Pancreas (tissue), 10 donors: Measurements from ENCODE around the gene CLEC19A. TPM values are rescaled to one million over a fixed set of nuclear protein-coding genes. Genes with fewer than 3 reads are reported as not detected.

Experiments
- ATAC-seq, 4 donors: fragments of 200-7000 bp; cut with Tn5 transposase; one replicate each; pipeline versions ENCODE4 v1.8.0 to v1.9.1; 2020; ENCODE audit warnings: mild to moderate bottlenecking in 4 of 4, moderate library complexity in 4 of 4
- DNase-seq, 6 donors: peaks; one replicate each; pipeline ENCODE4 v3.0.0-alpha.2; 2020
- FAIRE-seq: peaks from 2 replicates; lab custom pipeline; 2012; peaks lifted over from hg19 to GRCh38; lab: Jason Lieb, UNC
- H3K27ac ChIP-seq, 4 donors: fragments of 200-600 bp; sonication (generic); 1 replicate in 3 of 4; 2 replicates in 1 of 4; pipeline versions ENCODE4 v1.5.0 to v1.8.0; 2020
- H3K27me3 ChIP-seq, 4 donors: fragments of 200-600 bp; one replicate each; pipeline ENCODE4 v1.8.0; 2021
- H3K36me3 ChIP-seq, 3 donors: fragments of 200-600 bp; sonication (generic) in 1 of 3; one replicate each; pipeline versions ENCODE4 v1.5.0 to v1.8.0; 2020 to 2021
- H3K4me1 ChIP-seq, 3 donors: fragments of 200-600 bp; one replicate each; pipeline ENCODE4 v1.8.0; 2021
- H3K4me3 ChIP-seq, 4 donors: fragments of 200-600 bp; sonication (generic) in 2 of 4; one replicate each; pipeline versions ENCODE4 v1.5.0 to v1.8.0; 2020 to 2021
- H3K9me3 ChIP-seq, 4 donors: fragments of 200-600 bp; one replicate each; pipeline ENCODE4 v1.8.0; 2021
- CTCF ChIP-seq, 4 donors: fragments of 200-600 bp; sonication (generic) in 3 of 4; IDR thresholded peaks; one replicate each; pipeline versions ENCODE4 v1.5.0 to v1.8.0; 2021; ENCODE audit warnings: antibody characterized with exemption in 4 of 4
- WGBS, 2 donors: extraction: QIAGEN DNeasy Blood & Tissue Kit; methylation state at CpG; one replicate each; pipeline ENCODE4 v1.1.7; 2013; 5-methylcytosine and 5-hydroxymethylcytosine counted together
- intact Hi-C, 3 donors: fragments of 100-400 bp; cut with DNase I; formaldehyde crosslinking; loops; one replicate each; pipeline versions ENCODE4 v1.11.1 to v1.14.2; 2022
- polyA plus RNA-seq, 2 donors: library from polyadenylated mRNA; stranded (reverse); fragments of 200-250 nt; gene quantifications; one replicate each; pipeline ENCODE4 v1.2.3, GENCODE V29; 2013
- total RNA-seq, 6 donors: library from RNA; stranded (reverse); fragmentation: NEBNext Ultra II Directional in 4 of 6; extraction: Animal tissue kit (Norgen Biotek cat#: 25700) in 4 of 6; gene quantifications; one replicate each; pipeline versions ENCODE4 v1.2.1 to v1.2.4, GENCODE V29; 2021 to 2023
- donor health status: healthy with polysubstance abuse.
- donor health status: DM: no; HTN: no; CAD: no; lungs with moderate emphysema.
- donor health status: DM: no; HTN: no; CAD: no.
- donor health status: control.
- donor health status: control.
- donor health status: Bipolar disorder and iron deficiency.
- donor health status: DM: yes; HTN: yes; CAD: no.
- donor health status: DM: no; HTN: no; CAD: no.
- donor health status: DM: no; HTN: no; CAD: no.
- donor health status: DM: yes; HTN: yes; CAD: no.

CLEC19A gene
- total and polyA plus RNA-seq, 8 donors, result 0.09 TPM; not detected in 7

GRCh38 chr16:19295393-19295792 lies 9.9 kb downstream of the CLEC19A start:
- no peak for FAIRE-seq
- 31 to 43% methylated on average over 2 of the region's 2 CpGs for WGBS, 2 donors
- no peak for ATAC-seq
- H3K4me1 ChIP-seq, result no peaks in the 10 kb centered on the region
- intact Hi-C loops, result no loop called here
- DNase-seq, result no peak
- H3K36me3 ChIP-seq, result no peaks in the 10 kb centered on the region
- TF ChIP-seq CTCF (IDR thresholded peaks at IDR 0.05), result no peak
- H3K27ac ChIP-seq, result no peak overlapping the region
- no peak overlapping the region for H3K4me3 ChIP-seq
- H3K9me3 ChIP-seq, result no peaks in the 10 kb centered on the region
- H3K27me3 ChIP-seq, result peaks cover 0 to 5% (median 0%) of the 10 kb centered on the region in 4 donors

GRCh38 chr16:19297454-19297853 lies 11.9 kb downstream of the CLEC19A start:
- intact Hi-C loops, result no loop called here
- TF ChIP-seq CTCF (IDR thresholded peaks at IDR 0.05), result no peak
- DNase-seq (no peak), FAIRE-seq (no peak), ATAC-seq (no peak)
- Histone ChIP-seq H3K4me3 (no peak overlapping the region), H3K9me3 (no peaks in the 10 kb centered on the region), H3K4me1 (no peaks in the 10 kb centered on the region), H3K27ac (no peak overlapping the region), H3K27me3 (peaks cover 0 to 5% (median 0%) of the 10 kb centered on the region in 4 donors), H3K36me3 (no peaks in the 10 kb centered on the region)
- WGBS, 2 donors, result 44 to 63% methylated on average over 1 of the region's 1 CpG

- Histone ChIP-seq H3K27me3 (peaks cover 0 to 5% (median 0%) of the 10 kb centered on the region in 4 donors), H3K36me3 (no peaks in the 10 kb centered on the region), H3K27ac (no peak overlapping the region), H3K9me3 (no peaks in the 10 kb centered on the region), H3K4me1 (no peaks in the 10 kb centered on the region), H3K4me3 (no peak overlapping the region)
- TF ChIP-seq CTCF (IDR thresholded peaks at IDR 0.05), result no peak
- intact Hi-C loops, result no loop called here
- WGBS, 2 donors, result 33 to 38% methylated on average over 2 of the region's 2 CpGs
- FAIRE-seq (no peak), ATAC-seq (no peak), DNase-seq (no peak)
Observed at GRCh38 chr16:19299565-19299964, 14.0 kb downstream of the CLEC19A start.

- H3K36me3 ChIP-seq, result no peaks in the 10 kb centered on the region
- TF ChIP-seq CTCF (IDR thresholded peaks at IDR 0.05), result no peak
- ATAC-seq (no peak), DNase-seq (no peak), FAIRE-seq (no peak)
- H3K4me1 ChIP-seq, result no peaks in the 10 kb centered on the region
- no peaks in the 10 kb centered on the region for H3K9me3 ChIP-seq
- intact Hi-C loops, result no loop called here
- H3K27ac ChIP-seq, result no peak overlapping the region
- H3K27me3 ChIP-seq, result no peaks in the 10 kb centered on the region
- H3K4me3 ChIP-seq, result no peak overlapping the region
- 20 to 64% methylated on average over 1 of the region's 1 CpG for WGBS, 2 donors
Observed at GRCh38 chr16:19301931-19302330, 16.4 kb downstream of the CLEC19A start.

DNA sequence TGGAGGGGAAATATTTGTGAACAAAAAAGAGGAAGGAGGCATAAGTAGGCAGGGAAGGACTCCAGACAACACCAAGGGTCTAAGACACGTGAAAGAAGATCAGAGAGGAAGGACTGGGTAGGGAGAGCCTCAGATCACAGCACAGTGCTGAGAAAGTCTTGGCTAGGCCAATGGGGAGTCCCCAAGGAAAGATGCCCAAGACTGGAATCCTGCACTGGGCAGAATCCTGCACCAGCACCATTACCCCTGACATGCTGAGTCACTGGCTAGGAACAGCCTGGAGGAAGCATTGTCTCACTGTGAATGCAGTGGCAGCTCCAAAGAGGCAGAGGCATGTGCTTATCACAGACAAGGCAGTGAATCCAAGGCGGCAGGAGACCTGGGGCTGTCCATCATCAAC lies 19.2 kb downstream of the CLEC19A start:
- no peaks in the 10 kb centered on the region for H3K4me1 ChIP-seq
- H3K9me3 ChIP-seq, result no peaks in the 10 kb centered on the region
- intact Hi-C loops, result no loop called here
- FAIRE-seq, result no peak
- WGBS, 2 donors, result 27 to 31% methylated on average over 2 of the region's 2 CpGs
- no peak for TF ChIP-seq CTCF (IDR thresholded peaks at IDR 0.05)
- H3K36me3 ChIP-seq, result no peaks in the 10 kb centered on the region
- no peak overlapping the region for H3K4me3 ChIP-seq
- no peaks in the 10 kb centered on the region for H3K27me3 ChIP-seq
- no peak for DNase-seq
- no peak overlapping the region for H3K27ac ChIP-seq
- ATAC-seq, result peak in 2 of 4 donors; percentile 29 to 71
